BE2C (cell line): ENCODE data around the gene FOXL3.

Source experiments
- DNase-seq: peaks from one replicate; pipeline ENCODE4 v3.0.0-alpha.2; 2020
- H3K27me3 ChIP-seq: fragments of 250-450 bp; sonication (Bioruptor Pico); 2 replicates; pipeline ENCODE4 v1.5.1; 2020; ENCODE audit warnings: mild to moderate bottlenecking
- H3K36me3 ChIP-seq: fragments of 250-450 bp; sonication (Bioruptor Pico); 2 replicates; pipeline ENCODE4 v1.5.1; 2020; ENCODE audit warnings: mild to moderate bottlenecking
- H3K4me1 ChIP-seq: fragments of 250-450 bp; sonication (Bioruptor Pico); 2 replicates; pipeline ENCODE4 v1.5.1; 2020
- H3K4me3 ChIP-seq: 2 replicates; pipeline ENCODE4 v1.5.1; 2011; ENCODE audit warnings: low read depth, low read length
- H3K9me3 ChIP-seq: fragments of 250-450 bp; sonication (Bioruptor Pico); 2 replicates; pipeline ENCODE4 v1.5.1; 2020
- CTCF ChIP-seq: IDR thresholded peaks from 2 replicates; pipeline ENCODE4 v1.5.1; 2012; ENCODE audit warnings: mild to moderate bottlenecking, low read depth, low read length

FOXL3 gene

GRCh38 chr7:273327-273726 is 16.6 kb upstream of the FOXL3 start:
- no peaks in the 10 kb centered on the region for H3K4me1 ChIP-seq
- no peaks in the 10 kb centered on the region for H3K36me3 ChIP-seq
- DNase-seq, result no peak
- no peaks in the 10 kb centered on the region; the same call in 1 of the 2 replicates for H3K9me3 ChIP-seq
- no peak overlapping the region for H3K4me3 ChIP-seq
- TF ChIP-seq CTCF, result no peak
- H3K27me3 ChIP-seq, result no peaks in the 10 kb centered on the region

- no peaks in the 10 kb centered on the region for H3K27me3 ChIP-seq
- DNase-seq, result no peak
- H3K4me3 ChIP-seq, result no peak overlapping the region
- no peaks in the 10 kb centered on the region for H3K4me1 ChIP-seq
- no peak for TF ChIP-seq CTCF
- H3K36me3 ChIP-seq, result no peaks in the 10 kb centered on the region
- no peaks in the 10 kb centered on the region; the same call in 1 of the 2 replicates for H3K9me3 ChIP-seq
Measured at GRCh38 chr7:274266-274665, 15.7 kb upstream of the FOXL3 start.

- no peaks in the 10 kb centered on the region for H3K36me3 ChIP-seq
- no peaks in the 10 kb centered on the region; the same call in 1 of the 2 replicates for H3K9me3 ChIP-seq
- TF ChIP-seq CTCF, result no peak
- no peaks in the 10 kb centered on the region for H3K4me1 ChIP-seq
- no peaks in the 10 kb centered on the region; the same call in 1 of the 2 replicates for H3K27me3 ChIP-seq
- no peak for DNase-seq
- H3K4me3 ChIP-seq, result no peak overlapping the region
Measured at GRCh38 chr7:276230-276835, 13.6 kb upstream of the FOXL3 start.

- Histone ChIP-seq H3K27me3 (no peaks in the 10 kb centered on the region; the same call in 1 of the 2 replicates), H3K4me3 (no peak overlapping the region), H3K4me1 (no peaks in the 10 kb centered on the region), H3K9me3 (no peaks in the 10 kb centered on the region; the same call in 1 of the 2 replicates), H3K36me3 (no peaks in the 10 kb centered on the region)
- DNase-seq, result no peak
- TF ChIP-seq CTCF, result no peak
Measured at GRCh38 chr7:277228-277627, 12.7 kb upstream of the FOXL3 start.

- no peak for DNase-seq
- H3K4me3 ChIP-seq, result no peak overlapping the region
- no peaks in the 10 kb centered on the region for H3K36me3 ChIP-seq
- no peaks in the 10 kb centered on the region for H3K4me1 ChIP-seq
- no peaks in the 10 kb centered on the region; the same call in 1 of the 2 replicates for H3K27me3 ChIP-seq
- H3K9me3 ChIP-seq, result no peaks in the 10 kb centered on the region; the same call in 1 of the 2 replicates
- no peak for TF ChIP-seq CTCF
Measured at GRCh38 chr7:278081-278480, 11.9 kb upstream of the FOXL3 start.

- no peaks in the 10 kb centered on the region; the same call in 1 of the 2 replicates for H3K9me3 ChIP-seq
- peaks cover 4% of the 10 kb centered on the region for H3K27me3 ChIP-seq
- no peaks in the 10 kb centered on the region for H3K4me1 ChIP-seq
- no peak for TF ChIP-seq CTCF
- no peak for DNase-seq
- H3K4me3 ChIP-seq, result no peak overlapping the region
- no peaks in the 10 kb centered on the region for H3K36me3 ChIP-seq
Measured at GRCh38 chr7:279821-280220, 10.1 kb upstream of the FOXL3 start.
